ENCODE results near the gene FLNB. TPM values are rescaled to one million over a fixed set of nuclear protein-coding genes. Genes with fewer than 3 reads are reported as not detected.

FLNB gene
- polyA plus RNA-seq, 1 donor from 2014 or later = 10.3 TPM

DNA sequence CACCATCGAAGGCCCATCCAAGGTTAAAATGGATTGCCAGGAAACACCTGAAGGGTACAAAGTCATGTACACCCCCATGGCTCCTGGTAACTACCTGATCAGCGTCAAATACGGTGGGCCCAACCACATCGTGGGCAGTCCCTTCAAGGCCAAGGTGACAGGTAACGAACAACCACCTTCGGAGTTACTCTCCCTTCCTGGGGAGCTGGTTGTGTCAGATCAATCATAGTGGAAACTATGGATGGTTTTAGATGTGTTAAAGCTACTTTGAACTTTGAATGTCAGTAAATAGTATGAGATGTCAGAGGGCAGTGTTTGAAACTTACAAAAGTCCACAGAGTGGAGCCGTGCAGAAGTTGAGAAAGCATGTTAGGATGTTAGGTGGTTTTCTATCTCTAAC lies 160.3 kb downstream of the FLNB start:
- Histone ChIP-seq H3K9ac (ENCODE audit: low read length) (no peak overlapping the region), H3K9me3 (ENCODE audit: low read length) (no peaks in the 10 kb centered on the region), H3K4me2 (ENCODE audit: low read length) (no peak overlapping the region), H3K4me3 (ENCODE audit: low read length) (no peak overlapping the region), H3K9me2 (ENCODE audit: insufficient read depth, low read length) (no peaks in the 10 kb centered on the region), H3K79me2 (replicated peaks; ENCODE audit: insufficient read depth, low read length) (no peaks in the 10 kb centered on the region), H3K27me3 (ENCODE audit: insufficient read depth, low read depth, low read length) (no peaks in the 10 kb centered on the region), H3K27ac (ENCODE audit: low read length) (no peak overlapping the region), H4K20me1 (ENCODE audit: insufficient read depth) (no peaks in the 10 kb centered on the region), H3F3A (ENCODE audit: insufficient read depth, low read length, poor library complexity, severe bottlenecking) (no peaks in the 10 kb centered on the region), H3K36me3 (ENCODE audit: insufficient read depth, low read length) (no peaks in the 10 kb centered on the region), H2AFZ (ENCODE audit: low read depth, low read length) (no peak overlapping the region)
- TF ChIP-seq MXI1 (conservative IDR thresholded peaks at IDR 0.05; ENCODE audit: poor library complexity, severe bottlenecking) (no peak), EZH2 (IDR thresholded peaks at IDR 0.05; ENCODE audit: borderline replicate concordance, insufficient read depth, low read length, poor library complexity, severe bottlenecking) (no peak), POLR2AphosphoS5 (IDR thresholded peaks at IDR 0.05) (no peak), SMC3 (conservative IDR thresholded peaks at IDR 0.05; ENCODE audit: poor library complexity) (no peak), RAD21 (conservative IDR thresholded peaks at IDR 0.05) (no peak), TAF1 (IDR thresholded peaks at IDR 0.05; ENCODE audit: low read depth) (no peak), EP300 (conservative IDR thresholded peaks at IDR 0.05; ENCODE audit: poor library complexity, severe bottlenecking) (no peak)
- TF ChIP-seq, protein P1, sequence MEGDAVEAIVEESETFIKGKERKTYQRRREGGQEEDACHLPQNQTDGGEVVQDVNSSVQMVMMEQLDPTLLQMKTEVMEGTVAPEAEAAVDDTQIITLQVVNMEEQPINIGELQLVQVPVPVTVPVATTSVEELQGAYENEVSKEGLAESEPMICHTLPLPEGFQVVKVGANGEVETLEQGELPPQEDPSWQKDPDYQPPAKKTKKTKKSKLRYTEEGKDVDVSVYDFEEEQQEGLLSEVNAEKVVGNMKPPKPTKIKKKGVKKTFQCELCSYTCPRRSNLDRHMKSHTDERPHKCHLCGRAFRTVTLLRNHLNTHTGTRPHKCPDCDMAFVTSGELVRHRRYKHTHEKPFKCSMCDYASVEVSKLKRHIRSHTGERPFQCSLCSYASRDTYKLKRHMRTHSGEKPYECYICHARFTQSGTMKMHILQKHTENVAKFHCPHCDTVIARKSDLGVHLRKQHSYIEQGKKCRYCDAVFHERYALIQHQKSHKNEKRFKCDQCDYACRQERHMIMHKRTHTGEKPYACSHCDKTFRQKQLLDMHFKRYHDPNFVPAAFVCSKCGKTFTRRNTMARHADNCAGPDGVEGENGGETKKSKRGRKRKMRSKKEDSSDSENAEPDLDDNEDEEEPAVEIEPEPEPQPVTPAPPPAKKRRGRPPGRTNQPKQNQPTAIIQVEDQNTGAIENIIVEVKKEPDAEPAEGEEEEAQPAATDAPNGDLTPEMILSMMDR (IDR thresholded peaks at IDR 0.05; ENCODE audit: poor library complexity, severe bottlenecking) = no peak
- TF ChIP-seq, protein P2, sequence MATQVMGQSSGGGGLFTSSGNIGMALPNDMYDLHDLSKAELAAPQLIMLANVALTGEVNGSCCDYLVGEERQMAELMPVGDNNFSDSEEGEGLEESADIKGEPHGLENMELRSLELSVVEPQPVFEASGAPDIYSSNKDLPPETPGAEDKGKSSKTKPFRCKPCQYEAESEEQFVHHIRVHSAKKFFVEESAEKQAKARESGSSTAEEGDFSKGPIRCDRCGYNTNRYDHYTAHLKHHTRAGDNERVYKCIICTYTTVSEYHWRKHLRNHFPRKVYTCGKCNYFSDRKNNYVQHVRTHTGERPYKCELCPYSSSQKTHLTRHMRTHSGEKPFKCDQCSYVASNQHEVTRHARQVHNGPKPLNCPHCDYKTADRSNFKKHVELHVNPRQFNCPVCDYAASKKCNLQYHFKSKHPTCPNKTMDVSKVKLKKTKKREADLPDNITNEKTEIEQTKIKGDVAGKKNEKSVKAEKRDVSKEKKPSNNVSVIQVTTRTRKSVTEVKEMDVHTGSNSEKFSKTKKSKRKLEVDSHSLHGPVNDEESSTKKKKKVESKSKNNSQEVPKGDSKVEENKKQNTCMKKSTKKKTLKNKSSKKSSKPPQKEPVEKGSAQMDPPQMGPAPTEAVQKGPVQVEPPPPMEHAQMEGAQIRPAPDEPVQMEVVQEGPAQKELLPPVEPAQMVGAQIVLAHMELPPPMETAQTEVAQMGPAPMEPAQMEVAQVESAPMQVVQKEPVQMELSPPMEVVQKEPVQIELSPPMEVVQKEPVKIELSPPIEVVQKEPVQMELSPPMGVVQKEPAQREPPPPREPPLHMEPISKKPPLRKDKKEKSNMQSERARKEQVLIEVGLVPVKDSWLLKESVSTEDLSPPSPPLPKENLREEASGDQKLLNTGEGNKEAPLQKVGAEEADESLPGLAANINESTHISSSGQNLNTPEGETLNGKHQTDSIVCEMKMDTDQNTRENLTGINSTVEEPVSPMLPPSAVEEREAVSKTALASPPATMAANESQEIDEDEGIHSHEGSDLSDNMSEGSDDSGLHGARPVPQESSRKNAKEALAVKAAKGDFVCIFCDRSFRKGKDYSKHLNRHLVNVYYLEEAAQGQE (IDR thresholded peaks at IDR 0.05; ENCODE audit: borderline replicate concordance) = no peak

DNA sequence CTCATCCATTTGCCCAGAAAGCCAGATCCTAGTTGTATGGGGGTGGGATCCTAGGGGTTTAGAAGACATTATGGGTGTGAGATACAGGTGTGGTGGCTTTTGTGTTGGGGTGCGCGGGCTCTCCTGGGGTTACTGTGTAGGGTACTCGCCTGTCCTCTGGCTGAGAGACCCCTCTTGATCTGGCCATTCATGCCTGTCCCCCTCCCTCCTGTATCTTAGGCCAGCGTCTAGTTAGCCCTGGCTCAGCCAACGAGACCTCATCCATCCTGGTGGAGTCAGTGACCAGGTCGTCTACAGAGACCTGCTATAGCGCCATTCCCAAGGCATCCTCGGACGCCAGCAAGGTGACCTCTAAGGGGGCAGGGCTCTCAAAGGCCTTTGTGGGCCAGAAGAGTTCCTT lies 161.1 kb downstream of the FLNB start:
- Histone ChIP-seq H3K27me3 (ENCODE audit: insufficient read depth, low read depth, low read length) (no peaks in the 10 kb centered on the region), H3K4me2 (ENCODE audit: low read length) (no peak overlapping the region), H3K9me3 (ENCODE audit: low read length) (no peaks in the 10 kb centered on the region), H3K4me3 (ENCODE audit: low read length) (no peak overlapping the region), H3K9me2 (ENCODE audit: insufficient read depth, low read length) (no peaks in the 10 kb centered on the region), H3K79me2 (replicated peaks; ENCODE audit: insufficient read depth, low read length) (no peaks in the 10 kb centered on the region), H2AFZ (ENCODE audit: low read depth, low read length) (no peak overlapping the region), H3K27ac (ENCODE audit: low read length) (no peak overlapping the region), H3K36me3 (ENCODE audit: insufficient read depth, low read length) (no peaks in the 10 kb centered on the region), H3K9ac (ENCODE audit: low read length) (no peak overlapping the region), H3F3A (ENCODE audit: insufficient read depth, low read length, poor library complexity, severe bottlenecking) (no peaks in the 10 kb centered on the region), H4K20me1 (ENCODE audit: insufficient read depth) (no peaks in the 10 kb centered on the region)
- TF ChIP-seq, protein P1 (IDR thresholded peaks at IDR 0.05; ENCODE audit: poor library complexity, severe bottlenecking) = no peak
- TF ChIP-seq, protein P2 (IDR thresholded peaks at IDR 0.05; ENCODE audit: borderline replicate concordance) = no peak
- TF ChIP-seq POLR2AphosphoS5 (IDR thresholded peaks at IDR 0.05) = no peak
- TF ChIP-seq TAF1 (IDR thresholded peaks at IDR 0.05; ENCODE audit: low read depth) = no peak
- TF ChIP-seq SMC3 (conservative IDR thresholded peaks at IDR 0.05; ENCODE audit: poor library complexity) = no peak
- no peak for TF ChIP-seq RAD21 (conservative IDR thresholded peaks at IDR 0.05)
- TF ChIP-seq EZH2 (IDR thresholded peaks at IDR 0.05; ENCODE audit: borderline replicate concordance, insufficient read depth, low read length, poor library complexity, severe bottlenecking) = no peak
- TF ChIP-seq EP300 (conservative IDR thresholded peaks at IDR 0.05; ENCODE audit: poor library complexity, severe bottlenecking) = no peak
- TF ChIP-seq MXI1 (conservative IDR thresholded peaks at IDR 0.05; ENCODE audit: poor library complexity, severe bottlenecking) = no peak
